GM12878 (cell line): ENCODE data around the gene TSPAN11. TPM values are rescaled to one million over a fixed set of nuclear protein-coding genes. Genes with fewer than 3 reads are reported as not detected.

ENCODE experiments used
- ATAC-seq: fragments of 200-7000 bp; cut with Tn5 transposase; 3 replicates; pipeline ENCODE4 v1.9.1; 2020; ENCODE audit warnings: mild to moderate bottlenecking, moderate library complexity
- BruUV-seq: library from RNA; stranded (reverse); fragments of 400-500 nt; replicated peaks from 2 replicates; lab custom pipeline; 2021; lab: Mats Ljungman, UMichigan
- CTCF ChIA-PET: fragments of 300-600 bp; sonication (Branson Sonifier 250); formaldehyde crosslinking; extraction: SDS; loops from one replicate; lab custom pipeline; 2021; ENCODE audit warnings: inconsistent platforms; lab: Yijun Ruan, JAX
- POLR2A ChIA-PET: fragments of 350-600 bp; formaldehyde crosslinking; extraction: SDS; loops from one replicate; lab custom pipeline; 2021; ENCODE audit warnings: inconsistent platforms; lab: Charles Lee
- RAD21 ChIA-PET: fragments of 300-600 bp; sonication (Branson Sonifier 250); formaldehyde crosslinking; loops from one replicate; lab custom pipeline; 2023; ENCODE audit warnings: antibody characterized with exemption; ENCODE audit not compliant: unreplicated experiment; lab: Charles Lee
- SMC1A ChIA-PET: fragments of 300-600 bp; sonication (Branson Sonifier 250); formaldehyde crosslinking; loops from one replicate; lab custom pipeline; 2023; ENCODE audit not compliant: unreplicated experiment, uncharacterized antibody; lab: Charles Lee
- DNase-seq: peaks from one replicate; pipeline ENCODE4 v3.0.0-alpha.2; 2011; ENCODE audit warnings: low read depth, low spot score
- FAIRE-seq: peaks from 3 replicates; lab custom pipeline; 2011; peaks lifted over from hg19 to GRCh38; lab: Jason Lieb, UNC
- H2AFZ ChIP-seq: 2 replicates; pipeline ENCODE4 v1.6.0; 2011; ENCODE audit warnings: low read depth, low read length, control low read depth; ENCODE audit not compliant: control insufficient read depth
- H3K27ac ChIP-seq: 2 replicates; pipeline ENCODE4 v1.5.1; 2011; ENCODE audit warnings: control low read depth; ENCODE audit not compliant: control insufficient read depth, insufficient read depth
- H3K27me3 ChIP-seq, 2 experiments: replicated peaks in 1 of 2; 2 replicates each; pipeline versions ENCODE4 v1.6.0 to v1.6.1; 2011; ENCODE audit warnings: low read length in 1 of 2; ENCODE audit not compliant: control insufficient read depth in 2 of 2, insufficient read depth in 2 of 2
- H3K36me3 ChIP-seq, 2 experiments: 2 replicates each; pipeline ENCODE4 v1.5.1; 2011; ENCODE audit warnings: low read length in 1 of 2; ENCODE audit not compliant: control insufficient read depth in 2 of 2, insufficient read depth in 2 of 2
- H3K4me1 ChIP-seq: 2 replicates; pipeline ENCODE4 v1.6.1; 2011; ENCODE audit warnings: mild to moderate bottlenecking, low read length, moderate library complexity, mixed read lengths; ENCODE audit not compliant: control insufficient read depth, insufficient read depth
- H3K4me2 ChIP-seq: 2 replicates; pipeline ENCODE4 v1.6.0; 2011; ENCODE audit warnings: control low read depth; ENCODE audit not compliant: control insufficient read depth, insufficient read depth
- H3K4me3 ChIP-seq: fragments of 200-600 bp; sonication (generic); 2 replicates; pipeline ENCODE4 v1.5.1; 2016
- H3K79me2 ChIP-seq: 2 replicates; pipeline ENCODE4 v1.6.0; 2011; ENCODE audit warnings: low read length; ENCODE audit not compliant: control insufficient read depth, insufficient read depth
- H3K9ac ChIP-seq: 2 replicates; pipeline ENCODE4 v1.8.0; 2011; ENCODE audit warnings: low read length, control low read depth, mixed read lengths; ENCODE audit not compliant: control insufficient read depth, insufficient read depth
- H3K9me3 ChIP-seq: replicated peaks from 3 replicates; pipeline ENCODE4 v1.5.1; 2011; ENCODE audit warnings: mild to moderate bottlenecking, low read length; ENCODE audit not compliant: control insufficient read depth, insufficient read depth
- H4K20me1 ChIP-seq: 2 replicates; pipeline ENCODE4 v1.6.0; 2011; ENCODE audit not compliant: control insufficient read depth, insufficient read depth
- ASH2L ChIP-seq: fragments of 300-600, 200-600 bp; sonication (generic); IDR thresholded peaks from 2 replicates; pipeline ENCODE4 v1.6.1; 2017; ENCODE audit warnings: low read depth, mild to moderate bottlenecking, borderline replicate concordance
- ATF3 ChIP-seq: IDR thresholded peaks from 2 replicates; pipeline ENCODE4 v1.6.1; 2011; ENCODE audit warnings: low read depth, mild to moderate bottlenecking, low read length, moderate library complexity, borderline replicate concordance; ENCODE audit errors: extremely low read depth
- CBX3 ChIP-seq: fragments of 200-600 bp; sonication (generic); IDR thresholded peaks from 2 replicates; pipeline ENCODE4 v1.6.1; 2016; ENCODE audit warnings: low read depth, borderline replicate concordance
- EGR1 ChIP-seq, 2 experiments: IDR thresholded peaks; 1 replicate in 1 of 2; 2 replicates in 1 of 2; pipeline ENCODE4 v1.6.1; 2011 to 2012; ENCODE audit warnings: low read depth in 2 of 2, low read length in 2 of 2, borderline replicate concordance in 1 of 2, mild to moderate bottlenecking in 1 of 2, moderate library complexity in 1 of 2
- MAX ChIP-seq: IDR thresholded peaks from 2 replicates; pipeline ENCODE4 v1.6.1; 2012; ENCODE audit warnings: low read depth, low read length, improper control_type of control experiment
- MYB ChIP-seq: fragments of 150-350 bp; IDR thresholded peaks from 2 replicates; pipeline ENCODE4 v1.6.1; 2014; ENCODE audit warnings: mild to moderate bottlenecking, low read depth, low read length, borderline replicate concordance
- NRF1 ChIP-seq: conservative IDR thresholded peaks from 2 replicates; pipeline ENCODE4 v1.6.1; 2011; ENCODE audit warnings: mild to moderate bottlenecking, low read depth, low read length, improper control_type of control experiment
- RAD21 ChIP-seq: IDR thresholded peaks from 2 replicates; pipeline ENCODE4 v1.6.1; 2011; ENCODE audit warnings: mild to moderate bottlenecking, low read depth, low read length, moderate library complexity; ENCODE audit not compliant: insufficient read depth
- RBBP5 ChIP-seq: fragments of 200-600 bp; sonication (generic); conservative IDR thresholded peaks from 2 replicates; pipeline ENCODE4 v1.6.1; 2016
- RCOR1 ChIP-seq: conservative IDR thresholded peaks from 2 replicates; pipeline ENCODE4 v1.6.1; 2012; ENCODE audit warnings: low read depth, low read length, improper control_type of control experiment
- SUZ12 ChIP-seq: fragments of 200-600 bp; sonication (generic); IDR thresholded peaks from one replicate; pipeline ENCODE4 v1.6.1; 2018; ENCODE audit warnings: antibody characterized with exemption, mild to moderate bottlenecking; ENCODE audit not compliant: unreplicated experiment
- TARDBP ChIP-seq: IDR thresholded peaks from 2 replicates; pipeline ENCODE4 v1.6.1; 2016; ENCODE audit warnings: borderline replicate concordance
- TCF3 ChIP-seq: IDR thresholded peaks from 2 replicates; pipeline ENCODE4 v1.6.1; 2012; ENCODE audit warnings: low read depth, mild to moderate bottlenecking, low read length, borderline replicate concordance; ENCODE audit not compliant: insufficient read depth
- YBX1 ChIP-seq: fragments of 450-650 bp; IDR thresholded peaks from 2 replicates; pipeline ENCODE4 v1.6.1; 2016; ENCODE audit warnings: antibody characterized with exemption
- ZZZ3 ChIP-seq: IDR thresholded peaks from 2 replicates; pipeline ENCODE4 v1.6.1; 2011; ENCODE audit warnings: low read depth; ENCODE audit not compliant: control insufficient read depth, insufficient read length
- WGBS: methylation state at CpG from one replicate; pipeline ENCODE4 v1.1.6; 2016; ENCODE audit warnings: low lambda C conversion rate; ENCODE audit not compliant: insufficient replicate concordance, insufficient coverage; ENCODE audit errors: missing lambda C conversion rate; 5-methylcytosine and 5-hydroxymethylcytosine counted together
- in situ Hi-C: fragments of 300-500 bp; cut with MboI; formaldehyde crosslinking; loops from 9 replicates; pipeline ENCODE4 v1.14.3; 2018; ENCODE audit warnings: mixed read lengths
- intact Hi-C: fragments of 100-400 bp; cut with micrococcal nuclease; formaldehyde crosslinking; loops from one replicate; pipeline ENCODE4 v1.14.2; 2022; ENCODE audit not compliant: unreplicated experiment
- polyA plus RNA-seq, 11 experiments: library from polyadenylated mRNA; depleted of rRNA in 4 of 11; unstranded in 6 of 11; stranded (reverse) in 5 of 11; fragments of >200 nt; fragmentation: Nextera tagmentation in 4 of 11; fragmentation: Illumina TruSeq in 1 of 11; extraction: Ambion mirVana in 4 of 11; extraction: Trizol in 1 of 11; gene quantifications; 1 replicate in 1 of 11; 2 replicates in 10 of 11; pipeline versions ENCODE4 v1.2.1 to v1.2.3, GENCODE V29; 2011 to 2016; ENCODE audit warnings: inconsistent platforms in 2 of 11, missing spikeins in 2 of 11, low read depth in 1 of 11
- total RNA-seq, 4 experiments: library from RNA; depleted of rRNA in 3 of 4; stranded (reverse); fragments of >200 nt in 3 of 4; fragmentation: Illumina TruSeq in 1 of 4; extraction: Trizol in 1 of 4; gene quantifications; 2 replicates each; pipeline versions ENCODE4 v1.2.1 to v1.2.3, GENCODE V29; 2013 to 2021
- TF ChIP-seq, protein P1 (sequence below): fragments of 450-650 bp; IDR thresholded peaks from 2 replicates; pipeline ENCODE4 v1.6.1; 2016; ENCODE audit warnings: mild to moderate bottlenecking, moderate library complexity, borderline replicate concordance
- TF ChIP-seq, protein P2 (sequence below): fragments of 450-650 bp; conservative IDR thresholded peaks from 2 replicates; pipeline ENCODE4 v1.6.1; 2017; ENCODE audit warnings: mild to moderate bottlenecking, moderate library complexity

The TSPAN11 gene
- total and polyA plus RNA-seq, 10 of the 15 experiments (the other 5 are each of a cell fraction or from before 2014, with no cell fraction given), result under 0.01 to 0.27 (median 0.04) TPM; not detected in 6

GRCh38 chr12:30990316-30990715, 63.8 kb downstream of the TSPAN11 start (continued):
- TF ChIP-seq, protein P1, sequence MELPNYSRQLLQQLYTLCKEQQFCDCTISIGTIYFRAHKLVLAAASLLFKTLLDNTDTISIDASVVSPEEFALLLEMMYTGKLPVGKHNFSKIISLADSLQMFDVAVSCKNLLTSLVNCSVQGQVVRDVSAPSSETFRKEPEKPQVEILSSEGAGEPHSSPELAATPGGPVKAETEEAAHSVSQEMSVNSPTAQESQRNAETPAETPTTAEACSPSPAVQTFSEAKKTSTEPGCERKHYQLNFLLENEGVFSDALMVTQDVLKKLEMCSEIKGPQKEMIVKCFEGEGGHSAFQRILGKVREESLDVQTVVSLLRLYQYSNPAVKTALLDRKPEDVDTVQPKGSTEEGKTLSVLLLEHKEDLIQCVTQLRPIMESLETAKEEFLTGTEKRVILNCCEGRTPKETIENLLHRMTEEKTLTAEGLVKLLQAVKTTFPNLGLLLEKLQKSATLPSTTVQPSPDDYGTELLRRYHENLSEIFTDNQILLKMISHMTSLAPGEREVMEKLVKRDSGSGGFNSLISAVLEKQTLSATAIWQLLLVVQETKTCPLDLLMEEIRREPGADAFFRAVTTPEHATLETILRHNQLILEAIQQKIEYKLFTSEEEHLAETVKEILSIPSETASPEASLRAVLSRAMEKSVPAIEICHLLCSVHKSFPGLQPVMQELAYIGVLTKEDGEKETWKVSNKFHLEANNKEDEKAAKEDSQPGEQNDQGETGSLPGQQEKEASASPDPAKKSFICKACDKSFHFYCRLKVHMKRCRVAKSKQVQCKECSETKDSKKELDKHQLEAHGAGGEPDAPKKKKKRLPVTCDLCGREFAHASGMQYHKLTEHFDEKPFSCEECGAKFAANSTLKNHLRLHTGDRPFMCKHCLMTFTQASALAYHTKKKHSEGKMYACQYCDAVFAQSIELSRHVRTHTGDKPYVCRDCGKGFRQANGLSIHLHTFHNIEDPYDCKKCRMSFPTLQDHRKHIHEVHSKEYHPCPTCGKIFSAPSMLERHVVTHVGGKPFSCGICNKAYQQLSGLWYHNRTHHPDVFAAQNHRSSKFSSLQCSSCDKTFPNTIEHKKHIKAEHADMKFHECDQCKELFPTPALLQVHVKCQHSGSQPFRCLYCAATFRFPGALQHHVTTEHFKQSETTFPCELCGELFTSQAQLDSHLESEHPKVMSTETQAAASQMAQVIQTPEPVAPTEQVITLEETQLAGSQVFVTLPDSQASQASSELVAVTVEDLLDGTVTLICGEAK, result no peak
- no peak for TF ChIP-seq MAX
- TF ChIP-seq TARDBP, result no peak
- TF ChIP-seq TCF3, result no peak
- no peak for TF ChIP-seq CBX3
- TF ChIP-seq RAD21, result no peak

DNA sequence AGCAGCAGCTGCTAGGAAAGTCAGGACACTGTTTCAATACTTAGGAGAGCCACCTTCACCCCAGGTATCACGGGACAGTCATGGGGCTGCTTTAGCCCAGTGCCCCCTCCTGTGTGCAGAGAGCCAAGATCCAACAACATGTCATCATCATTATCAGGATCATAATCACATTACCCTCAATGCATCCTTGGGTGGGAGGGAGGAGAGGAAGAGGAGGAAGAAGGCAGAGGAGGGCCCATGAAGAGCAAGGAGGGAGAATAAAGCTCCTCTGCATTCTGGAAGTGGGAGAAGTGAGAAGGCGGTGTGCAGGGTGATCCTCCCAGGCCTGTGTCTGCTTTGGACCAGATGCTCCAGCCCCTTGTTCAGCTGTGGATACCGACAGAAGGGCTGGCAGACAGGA, 64.2 kb downstream of the TSPAN11 start:
- BruUV-seq, result no TSS peak
- Histone ChIP-seq H3K79me2 (no peaks in the 10 kb centered on the region), H3K4me1 (no peaks in the 10 kb centered on the region), H3K4me3 (no peak overlapping the region), H4K20me1 (no peaks in the 10 kb centered on the region), H3K9ac (no peak overlapping the region), H3K27me3 (no peaks in the 10 kb centered on the region), H3K36me3 (no peaks in the 10 kb centered on the region), H3K4me2 (no peak overlapping the region), H2AFZ (no peak overlapping the region), H3K9me3 (no peaks in the 10 kb centered on the region), H3K27ac (no peak overlapping the region)
- DNase-seq, result no peak
- CTCF ChIA-PET, result interaction anchor here (1.7 to 2.9 kb wide), 2 partner anchors 139 to 143 kb away, joined by 5 to 19 read pairs; no protein-coding TSS in a partner anchor
- ATAC-seq, result no peak
- in situ Hi-C loops, result loop anchor here (10.0 kb wide), 1 partner anchor 146 kb away; no protein-coding TSS in a partner anchor
- SMC1A ChIA-PET, result interaction anchor here (1.1 kb wide), 1 partner anchor 9 kb away, joined by 3 read pairs; no protein-coding TSS in a partner anchor
- POLR2A ChIA-PET, result interaction anchor here (0.6 kb wide), 1 partner anchor 856 kb away, joined by 3 read pairs; no protein-coding TSS in a partner anchor
- FAIRE-seq, result no peak
- intact Hi-C loops, result no loop called here
- RAD21 ChIA-PET, result interaction anchor here (0.9 kb wide), 1 partner anchor 143 kb away, joined by 3 read pairs; no protein-coding TSS in a partner anchor
- 41% methylated on average over 3 of the region's 3 CpGs for WGBS
- TF ChIP-seq ZZZ3 (no peak), ASH2L (no peak), RBBP5 (no peak), ATF3 (no peak), EGR1 (IDR thresholded peaks at IDR 0.05; ENCODE audit: borderline replicate concordance in 1 of 2, low read depth in 2 of 2, low read length in 2 of 2) (no peak), SUZ12 (no peak), NRF1 (no peak), MYB (no peak), RCOR1 (no peak), YBX1 (no peak)
- TF ChIP-seq, protein P2, sequence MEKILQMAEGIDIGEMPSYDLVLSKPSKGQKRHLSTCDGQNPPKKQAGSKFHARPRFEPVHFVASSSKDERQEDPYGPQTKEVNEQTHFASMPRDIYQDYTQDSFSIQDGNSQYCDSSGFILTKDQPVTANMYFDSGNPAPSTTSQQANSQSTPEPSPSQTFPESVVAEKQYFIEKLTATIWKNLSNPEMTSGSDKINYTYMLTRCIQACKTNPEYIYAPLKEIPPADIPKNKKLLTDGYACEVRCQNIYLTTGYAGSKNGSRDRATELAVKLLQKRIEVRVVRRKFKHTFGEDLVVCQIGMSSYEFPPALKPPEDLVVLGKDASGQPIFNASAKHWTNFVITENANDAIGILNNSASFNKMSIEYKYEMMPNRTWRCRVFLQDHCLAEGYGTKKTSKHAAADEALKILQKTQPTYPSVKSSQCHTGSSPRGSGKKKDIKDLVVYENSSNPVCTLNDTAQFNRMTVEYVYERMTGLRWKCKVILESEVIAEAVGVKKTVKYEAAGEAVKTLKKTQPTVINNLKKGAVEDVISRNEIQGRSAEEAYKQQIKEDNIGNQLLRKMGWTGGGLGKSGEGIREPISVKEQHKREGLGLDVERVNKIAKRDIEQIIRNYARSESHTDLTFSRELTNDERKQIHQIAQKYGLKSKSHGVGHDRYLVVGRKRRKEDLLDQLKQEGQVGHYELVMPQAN, result no peak
